Activated CD4-positive, alpha-beta T cell treated with anti-CD3 and anti-CD28 coated beads for 36 hours (primary cell): ENCODE measurements around the gene LCLAT1. TPM values are rescaled to one million over a fixed set of nuclear protein-coding genes. Genes with fewer than 3 reads are reported as not detected.

ENCODE experiments used
- ATAC-seq: fragments of 200-7000 bp; cut with Tn5 transposase; one replicate; pipeline ENCODE4 v1.10.0; 2021; ENCODE audit warnings: mild to moderate bottlenecking, moderate library complexity
- CTCF ChIA-PET: fragments of 350-600 bp; sonication (Branson Sonifier 250); formaldehyde crosslinking; loops from one replicate; lab custom pipeline; 2021; ENCODE audit warnings: antibody characterized with exemption; lab: Charles Lee
- POLR2A ChIA-PET: fragments of 350-600 bp; sonication (Branson Sonifier 250); formaldehyde crosslinking; loops from one replicate; lab custom pipeline; 2021; ENCODE audit warnings: antibody characterized with exemption, inconsistent platforms; lab: Charles Lee
- DNase-seq: peaks from one replicate; pipeline ENCODE4 v3.0.0-alpha.2; 2020
- H3K27ac Mint-ChIP-seq: one replicate; pipeline ENCODE4 v1.8.0; 2021; ENCODE audit warnings: mixed read lengths
- H3K27me3 Mint-ChIP-seq: one replicate; pipeline ENCODE4 v1.8.0; 2021; ENCODE audit warnings: mixed read lengths
- H3K36me3 Mint-ChIP-seq: one replicate; pipeline ENCODE4 v1.8.0; 2021; ENCODE audit warnings: low read depth, mixed read lengths
- H3K4me1 Mint-ChIP-seq: one replicate; pipeline ENCODE4 v1.8.0; 2021; ENCODE audit warnings: mixed read lengths
- H3K4me3 Mint-ChIP-seq: one replicate; pipeline ENCODE4 v1.8.0; 2021; ENCODE audit warnings: mild to moderate bottlenecking, moderate library complexity, mixed read lengths
- H3K9me3 Mint-ChIP-seq: one replicate; pipeline ENCODE4 v1.8.0; 2021; ENCODE audit warnings: low read depth, mixed read lengths
- intact Hi-C, 2 experiments: fragments of 100-400 bp; cut with DNase I in 1 of 2; cut with micrococcal nuclease in 1 of 2; formaldehyde crosslinking; loops; one replicate each; pipeline versions ENCODE4 v1.14.2 to v1.15.1; 2022 to 2024; cut with DNase I, micrococcal nuclease
- total RNA-seq, 2 experiments: library from RNA; stranded (reverse); gene quantifications; one replicate each; pipeline ENCODE4 v1.2.3, GENCODE V29; 2021

The LCLAT1 gene
- total RNA-seq, 2 experiments from 2014 or later = 18.5 to 21.7 TPM

DNA sequence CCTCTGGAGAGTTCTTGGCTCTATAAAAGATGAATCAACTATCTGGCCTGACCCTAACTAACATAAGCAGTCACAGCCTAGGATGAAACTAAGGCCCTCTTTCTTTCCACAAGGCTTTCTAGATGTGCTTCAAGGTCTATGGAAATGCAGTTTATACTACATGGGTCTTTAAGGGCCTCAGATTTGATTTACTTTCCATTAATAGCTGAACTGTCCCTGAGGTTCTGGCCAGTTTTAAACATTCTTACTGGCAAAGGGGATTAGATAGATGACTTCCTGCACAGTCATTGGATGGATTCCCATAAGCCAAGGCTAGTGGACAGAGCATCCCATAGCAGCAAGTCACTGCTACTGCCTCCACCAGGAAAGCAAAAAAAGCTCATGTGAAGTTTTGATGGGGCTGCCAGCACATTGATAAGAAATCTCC lies 38.1 kb upstream of the LCLAT1 start:
- peaks cover 50% of the 10 kb centered on the region for H3K4me1 Mint-ChIP-seq
- peak overlapping the region; percentile 23 for H3K27ac Mint-ChIP-seq
- H3K27me3 Mint-ChIP-seq = no peaks in the 10 kb centered on the region
- ChIA-PET CTCF (interaction anchor here (0.7 to 2.2 kb wide), 5 partner anchors 13 to 244 kb away, joined by 3 to 8 read pairs (median 3); no protein-coding TSS in a partner anchor), POLR2A (no interaction called here)
- ATAC-seq (no peak), DNase-seq (no peak)
- H3K9me3 Mint-ChIP-seq = no peaks in the 10 kb centered on the region
- H3K4me3 Mint-ChIP-seq = no peak overlapping the region
- H3K36me3 Mint-ChIP-seq = no peaks in the 10 kb centered on the region
- intact Hi-C loops = no loop called here

DNA sequence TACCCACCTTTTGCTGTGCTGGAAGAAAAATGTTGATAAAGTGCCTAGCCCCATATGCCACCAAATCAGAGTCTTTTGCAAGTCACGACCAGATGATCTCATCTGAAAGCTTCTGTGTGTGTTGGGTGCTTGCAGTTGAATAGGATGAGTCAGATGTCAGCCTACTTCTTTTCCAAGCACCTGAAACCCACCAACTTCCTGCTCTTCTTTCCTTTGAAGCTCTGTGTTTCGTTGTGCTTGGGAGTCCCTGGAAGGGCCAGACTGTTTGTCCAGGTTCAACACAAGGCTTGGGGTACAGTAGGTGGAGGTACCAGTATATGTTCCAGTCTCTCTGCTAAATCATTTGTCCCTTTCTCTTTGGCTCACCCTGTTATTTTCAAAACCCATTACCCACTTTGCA lies 36.8 kb upstream of the LCLAT1 start:
- H3K4me3 Mint-ChIP-seq = no peak overlapping the region
- intact Hi-C loops = loop anchor here in 1 of 2 experiments (1.0 kb wide), 1 partner anchor 12 kb away; no protein-coding TSS in a partner anchor
- no peaks in the 10 kb centered on the region for H3K27me3 Mint-ChIP-seq
- peak; percentile 86 for ATAC-seq
- peak overlapping the region; percentile 71 for H3K27ac Mint-ChIP-seq
- DNase-seq = peak; percentile 35
- CTCF ChIA-PET = interaction anchor here (2.2 kb wide), 1 partner anchor 246 kb away, joined by 8 read pairs; no protein-coding TSS in a partner anchor
- peaks cover 39% of the 10 kb centered on the region for H3K4me1 Mint-ChIP-seq
- POLR2A ChIA-PET = interaction anchor here (0.5 to 1.1 kb wide), 3 partner anchors 12 to 176 kb away, joined by 3 to 5 read pairs (median 4); no protein-coding TSS in a partner anchor
- H3K9me3 Mint-ChIP-seq = peaks cover 3% of the 10 kb centered on the region
- H3K36me3 Mint-ChIP-seq = no peaks in the 10 kb centered on the region

DNA sequence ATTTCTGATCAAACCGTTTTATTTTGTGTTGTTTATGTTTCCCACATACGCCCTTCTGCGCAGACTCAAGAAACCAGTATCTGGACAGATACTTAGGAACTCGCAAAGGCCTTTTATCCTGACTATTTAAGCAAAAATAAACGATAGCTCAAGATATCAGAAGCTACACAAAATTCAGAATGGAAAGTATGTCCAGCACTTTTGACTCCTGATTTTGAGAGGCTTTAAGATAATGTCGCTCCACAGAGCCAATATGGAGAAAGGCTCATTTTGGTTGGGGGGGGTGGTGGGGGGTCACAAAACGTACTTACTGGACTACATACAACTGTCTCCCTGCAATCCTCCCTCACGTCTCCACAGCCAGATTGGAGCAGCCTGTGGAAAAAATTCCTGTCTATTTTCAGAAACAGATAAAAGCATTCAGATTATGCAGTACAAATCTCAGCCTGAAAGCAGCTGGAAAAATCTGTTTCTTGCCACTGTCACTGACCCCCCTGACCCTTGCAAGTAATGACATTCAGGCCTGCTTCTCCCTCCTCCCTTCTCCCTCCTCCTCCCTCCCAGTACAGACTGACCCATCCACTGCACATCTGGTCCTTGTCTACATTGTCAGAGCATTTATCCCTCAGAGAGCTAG lies 34.9 kb upstream of the LCLAT1 start:
- Mint-ChIP-seq H3K27me3 (no peaks in the 10 kb centered on the region), H3K36me3 (no peaks in the 10 kb centered on the region), H3K4me3 (no peak overlapping the region), H3K4me1 (peaks cover 37% of the 10 kb centered on the region), H3K27ac (no peak overlapping the region), H3K9me3 (peaks cover 3% of the 10 kb centered on the region)
- POLR2A ChIA-PET = interaction anchor here (0.5 to 0.9 kb wide), 3 partner anchors 10 to 247 kb away, joined by 3 to 6 read pairs (median 4); no protein-coding TSS in a partner anchor
- ATAC-seq (no peak), DNase-seq (no peak)
- CTCF ChIA-PET = interaction anchor here (0.6 to 0.7 kb wide), 2 partner anchors 31 to 414 kb away, joined by 3 read pairs; no protein-coding TSS in a partner anchor
- intact Hi-C loops = no loop called here

DNA sequence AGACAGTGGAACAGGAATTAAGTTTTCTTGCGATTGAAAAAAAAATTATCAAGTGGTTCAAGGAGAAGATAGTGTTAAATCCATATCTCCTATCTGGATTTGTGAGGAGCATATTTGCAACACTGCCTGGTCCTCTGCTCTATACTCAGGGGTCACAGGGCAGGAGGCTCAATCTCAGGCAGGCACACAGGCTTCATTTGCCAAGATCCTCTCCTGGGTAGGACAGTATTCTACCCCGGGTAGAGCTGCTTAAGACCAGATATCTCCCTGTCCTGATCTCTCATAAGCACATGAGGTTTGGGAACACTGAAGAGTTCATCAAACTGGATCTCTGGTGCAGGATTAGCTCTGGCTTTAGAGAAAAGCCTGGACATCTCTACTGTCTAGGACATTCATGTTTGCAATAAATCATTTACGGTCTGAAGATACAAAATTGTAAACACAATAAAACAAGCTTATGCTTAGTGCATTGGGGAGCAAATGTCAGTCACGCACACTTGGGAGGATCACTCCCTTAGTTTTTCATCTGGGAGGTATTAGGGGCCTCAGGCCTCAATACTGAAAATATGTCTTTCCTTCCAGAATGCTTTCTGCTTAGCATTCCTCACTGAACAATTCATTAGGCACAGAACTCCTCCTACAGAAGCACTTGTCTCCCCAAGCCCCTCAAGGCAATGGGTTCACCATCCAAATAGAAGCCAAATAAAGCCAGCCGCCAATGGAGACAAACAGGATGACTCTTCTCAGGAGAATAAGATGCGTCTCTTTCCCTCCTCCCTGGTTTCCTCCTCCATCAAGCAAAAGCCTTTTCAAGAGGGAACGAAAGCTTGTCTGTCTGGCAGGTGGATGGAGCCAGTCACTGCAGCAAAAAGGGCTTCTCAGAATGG lies 34.1 kb upstream of the LCLAT1 start:
- CTCF ChIA-PET = interaction anchor here (0.6 to 0.9 kb wide), 3 partner anchors 31 to 246 kb away, joined by 3 read pairs; no protein-coding TSS in a partner anchor

DNA sequence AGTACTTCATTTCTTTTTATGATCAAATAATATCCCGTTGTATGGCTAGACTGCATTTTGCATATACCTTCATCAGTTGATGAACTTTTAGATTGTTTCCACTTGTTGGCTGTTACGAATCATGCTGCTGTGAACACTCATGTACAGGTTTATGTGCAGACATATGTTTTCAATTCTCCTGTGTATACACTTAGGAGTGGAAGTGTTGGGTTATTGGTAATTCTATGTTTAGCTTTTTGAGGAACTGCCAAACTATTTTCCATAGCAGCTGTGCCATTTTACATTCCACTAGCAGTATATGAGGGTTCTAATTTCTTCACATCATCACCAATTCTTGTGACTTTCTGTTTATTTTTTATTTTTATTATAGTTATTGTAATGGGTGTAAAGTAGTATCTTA lies 32.1 kb upstream of the LCLAT1 start:
- ATAC-seq (no peak), DNase-seq (no peak)
- Mint-ChIP-seq H3K4me1 (peaks cover 17% of the 10 kb centered on the region), H3K27me3 (no peaks in the 10 kb centered on the region), H3K4me3 (no peak overlapping the region), H3K36me3 (no peaks in the 10 kb centered on the region), H3K9me3 (peaks cover 3% of the 10 kb centered on the region), H3K27ac (no peak overlapping the region)
- intact Hi-C loops = no loop called here
- CTCF ChIA-PET = no interaction called here
- POLR2A ChIA-PET = no interaction called here

More for the DNA sequence above, 34.1 kb upstream of the LCLAT1 start:
- intact Hi-C loops = no loop called here
- Mint-ChIP-seq H3K4me1 (peaks cover 35% of the 10 kb centered on the region), H3K36me3 (no peaks in the 10 kb centered on the region), H3K27me3 (no peaks in the 10 kb centered on the region), H3K9me3 (peaks cover 3% of the 10 kb centered on the region), H3K27ac (no peak overlapping the region), H3K4me3 (no peak overlapping the region)
- ATAC-seq (no peak), DNase-seq (no peak)
- POLR2A ChIA-PET = no interaction called here

DNA sequence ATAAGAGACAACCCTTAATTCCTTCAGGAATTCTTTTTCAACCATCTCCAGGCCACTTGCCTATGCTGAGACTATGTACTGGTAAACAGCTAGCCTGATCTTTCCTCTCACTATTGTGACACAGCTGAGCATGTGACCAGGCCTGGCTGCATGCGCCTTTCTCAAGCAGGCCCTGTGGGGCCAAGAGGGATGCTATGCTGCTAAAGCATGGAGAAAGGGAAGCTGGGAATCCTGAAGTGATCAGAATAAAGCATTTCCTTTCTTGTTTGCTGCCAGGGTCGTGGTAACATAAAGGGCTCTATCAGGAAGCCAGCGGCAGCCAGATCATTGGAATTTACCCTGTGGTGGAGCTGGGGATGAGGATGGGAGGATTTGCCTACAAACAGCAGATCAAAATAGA lies 29.8 kb upstream of the LCLAT1 start:
- H3K27me3 Mint-ChIP-seq = no peaks in the 10 kb centered on the region

DNA sequence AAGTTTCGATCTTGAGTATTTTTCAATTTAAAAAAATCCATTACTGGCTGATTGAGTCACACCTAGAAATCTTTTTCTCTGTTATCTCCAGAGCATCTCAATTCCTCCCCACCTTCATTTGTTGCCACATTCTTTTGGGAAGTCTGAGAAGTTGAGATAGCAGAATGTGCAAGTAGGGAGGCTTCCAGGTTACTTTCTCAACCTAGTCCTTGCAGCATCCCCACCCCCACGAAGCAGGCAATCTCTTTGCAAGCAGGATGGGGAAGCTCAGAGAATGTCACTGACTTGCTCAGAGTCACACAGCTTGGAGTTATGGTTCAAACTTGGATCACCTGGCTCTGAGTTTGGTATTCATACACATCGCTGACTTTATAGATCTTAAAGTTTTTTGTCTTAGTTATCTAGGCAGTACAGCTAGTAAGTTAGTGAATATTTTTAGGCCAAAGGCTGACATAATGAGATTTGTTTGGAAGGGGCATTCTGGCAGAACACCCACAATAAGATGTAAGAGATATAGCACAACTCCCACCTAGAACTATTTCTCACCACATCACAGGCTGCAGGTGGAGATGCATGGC lies 25.9 kb upstream of the LCLAT1 start:
- Mint-ChIP-seq H3K36me3 (no peaks in the 10 kb centered on the region), H3K27ac (peak overlapping the region; percentile 96), H3K4me1 (peaks cover 43% of the 10 kb centered on the region), H3K27me3 (no peaks in the 10 kb centered on the region), H3K9me3 (no peaks in the 10 kb centered on the region), H3K4me3 (peak overlapping the region; percentile 68)
- intact Hi-C loops = loop anchor here in 1 of 2 experiments (5.0 kb wide), 2 partner anchors 49 to 169 kb away; no protein-coding TSS in a partner anchor
- ChIA-PET CTCF (interaction anchor here (0.8 to 2.9 kb wide), 5 partner anchors 161 to 290 kb away, joined by 3 to 13 read pairs (median 5); no protein-coding TSS in a partner anchor), POLR2A (interaction anchor here (0.6 to 2.5 kb wide), 10 partner anchors 26 to 232 kb away, joined by 3 to 22 read pairs (median 4); partner anchors contain the start of genes LBH and LCLAT1)
- ATAC-seq (no peak), DNase-seq (peak; percentile 30)

More for the DNA sequence above, 29.8 kb upstream of the LCLAT1 start:
- no peak for DNase-seq
- CTCF ChIA-PET = interaction anchor here (1.1 to 1.3 kb wide), 2 partner anchors 178 to 294 kb away, joined by 4 to 5 read pairs; no protein-coding TSS in a partner anchor
- peaks cover 3% of the 10 kb centered on the region for H3K9me3 Mint-ChIP-seq
- no peaks in the 10 kb centered on the region for H3K36me3 Mint-ChIP-seq
- intact Hi-C loops = no loop called here
- H3K27ac Mint-ChIP-seq = no peak overlapping the region
- POLR2A ChIA-PET = no interaction called here
- ATAC-seq = no peak
- H3K4me1 Mint-ChIP-seq = peaks cover 19% of the 10 kb centered on the region
- no peak overlapping the region for H3K4me3 Mint-ChIP-seq

DNA sequence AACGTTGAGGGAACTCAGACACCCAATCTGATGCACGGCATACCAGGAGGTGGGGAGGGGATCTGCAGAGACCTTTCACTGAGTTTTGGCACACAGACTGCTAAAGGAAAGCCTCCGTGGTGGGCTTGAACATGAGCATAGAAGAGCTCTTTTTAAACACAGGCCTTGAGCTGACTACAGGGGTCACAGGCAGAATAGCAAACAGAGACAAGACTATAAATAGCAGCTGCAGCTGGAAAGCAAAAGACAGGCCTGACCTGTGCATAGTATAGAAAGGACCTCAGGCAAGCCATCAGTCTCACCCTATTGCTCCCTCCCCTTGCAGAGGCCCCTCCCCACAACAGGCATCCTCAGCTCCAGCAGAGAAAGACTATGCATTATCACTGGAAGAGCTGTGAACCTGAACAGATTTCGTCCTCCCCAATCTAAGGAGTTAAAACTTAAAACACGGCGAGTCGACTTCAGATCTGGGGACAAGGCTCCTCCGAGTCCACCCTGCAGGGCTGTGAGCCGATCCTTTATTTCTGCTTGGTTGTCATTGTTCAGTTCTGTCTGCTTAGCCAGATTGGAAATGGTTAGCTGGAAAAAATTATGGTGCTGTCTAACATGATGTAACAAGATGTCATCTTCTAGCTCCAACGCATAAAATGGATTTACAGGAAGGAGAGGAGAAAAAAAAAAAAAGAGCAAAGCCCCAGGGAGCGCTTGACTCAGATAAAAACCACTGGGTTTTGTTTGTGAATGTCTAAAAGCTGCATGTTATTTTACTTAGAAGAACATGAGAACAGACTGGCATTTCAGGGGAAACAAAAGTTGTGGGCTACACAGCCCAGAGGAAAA lies 25.2 kb upstream of the LCLAT1 start:
- Mint-ChIP-seq H3K36me3 (no peaks in the 10 kb centered on the region), H3K27me3 (no peaks in the 10 kb centered on the region), H3K27ac (peak overlapping the region; percentile 96), H3K4me1 (peaks cover 48% of the 10 kb centered on the region), H3K4me3 (peak overlapping the region; percentile 68), H3K9me3 (no peaks in the 10 kb centered on the region)
- intact Hi-C loops = loop anchor here (1.0 to 5.0 kb wide), 14 partner anchors 12 to 276 kb away; partner anchors contain the start of genes LCLAT1 (in 2 of the 2) and LBH (in 1 of the 2)
- peak; percentile 48 for DNase-seq
- ATAC-seq = peak; percentile 57
- ChIA-PET POLR2A (interaction anchor here (0.6 to 2.5 kb wide), 22 partner anchors 10 to 231 kb away, joined by 3 to 22 read pairs (median 4); partner anchors contain the start of genes LBH and LCLAT1), CTCF (interaction anchor here (0.8 to 2.9 kb wide), 16 partner anchors 11 to 289 kb away, joined by 3 to 13 read pairs (median 3); partner anchors contain the start of gene LCLAT1)

DNA sequence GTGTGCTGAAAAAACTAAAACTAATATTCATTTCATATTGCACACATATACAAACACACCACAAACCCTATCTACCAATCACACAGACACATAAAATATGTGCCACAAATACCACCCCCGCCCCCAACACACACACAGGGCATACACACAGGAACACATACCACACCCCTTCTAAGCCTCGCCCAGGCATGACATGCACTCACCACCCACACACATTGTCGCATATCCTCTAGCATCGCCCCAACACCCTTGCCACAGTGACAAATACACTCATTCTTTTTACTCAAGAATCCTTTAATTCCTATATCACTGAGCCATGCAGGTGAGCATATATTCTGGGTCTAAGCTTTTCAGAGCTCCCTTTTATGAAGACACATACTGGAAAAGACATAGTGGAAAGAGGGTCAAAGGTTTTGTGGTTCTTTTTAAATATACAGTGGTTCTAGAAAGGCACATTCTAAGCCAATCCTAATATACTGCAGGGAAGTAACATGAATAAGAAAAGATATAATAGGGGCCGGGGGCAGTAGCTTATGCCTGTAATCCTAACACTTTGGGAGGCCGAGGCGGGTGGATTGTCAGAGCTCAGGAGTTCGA lies 24.5 kb upstream of the LCLAT1 start:
- ATAC-seq (peak; percentile 94), DNase-seq (peak; percentile 94)
- ChIA-PET POLR2A (interaction anchor here (0.6 to 2.5 kb wide), 17 partner anchors 11 to 196 kb away, joined by 3 to 22 read pairs (median 4); partner anchors contain the start of gene LBH), CTCF (interaction anchor here (0.6 to 2.9 kb wide), 14 partner anchors 10 to 288 kb away, joined by 3 to 13 read pairs (median 3); partner anchors contain the start of gene LCLAT1)
- H3K27me3 Mint-ChIP-seq = no peaks in the 10 kb centered on the region
- H3K27ac Mint-ChIP-seq = peak overlapping the region; percentile 96
- peak overlapping the region; percentile 68 for H3K4me3 Mint-ChIP-seq
- intact Hi-C loops = loop anchor here (1.0 to 5.0 kb wide), 14 partner anchors 12 to 276 kb away; partner anchors contain the start of genes LCLAT1 (in 2 of the 2) and LBH (in 1 of the 2)
- H3K9me3 Mint-ChIP-seq = no peaks in the 10 kb centered on the region
- H3K36me3 Mint-ChIP-seq = no peaks in the 10 kb centered on the region
- H3K4me1 Mint-ChIP-seq = peaks cover 49% of the 10 kb centered on the region
